ENCODE data around the gene ZC3H18. TPM values are rescaled to one million over a fixed set of nuclear protein-coding genes. Genes with fewer than 3 reads are reported as not detected.
A peak's percentile ranks its signal among the peaks of the same experiment; 100 is the strongest.

ZC3H18 gene
- total RNA-seq, 1 donor = 13.5 TPM

DNA sequence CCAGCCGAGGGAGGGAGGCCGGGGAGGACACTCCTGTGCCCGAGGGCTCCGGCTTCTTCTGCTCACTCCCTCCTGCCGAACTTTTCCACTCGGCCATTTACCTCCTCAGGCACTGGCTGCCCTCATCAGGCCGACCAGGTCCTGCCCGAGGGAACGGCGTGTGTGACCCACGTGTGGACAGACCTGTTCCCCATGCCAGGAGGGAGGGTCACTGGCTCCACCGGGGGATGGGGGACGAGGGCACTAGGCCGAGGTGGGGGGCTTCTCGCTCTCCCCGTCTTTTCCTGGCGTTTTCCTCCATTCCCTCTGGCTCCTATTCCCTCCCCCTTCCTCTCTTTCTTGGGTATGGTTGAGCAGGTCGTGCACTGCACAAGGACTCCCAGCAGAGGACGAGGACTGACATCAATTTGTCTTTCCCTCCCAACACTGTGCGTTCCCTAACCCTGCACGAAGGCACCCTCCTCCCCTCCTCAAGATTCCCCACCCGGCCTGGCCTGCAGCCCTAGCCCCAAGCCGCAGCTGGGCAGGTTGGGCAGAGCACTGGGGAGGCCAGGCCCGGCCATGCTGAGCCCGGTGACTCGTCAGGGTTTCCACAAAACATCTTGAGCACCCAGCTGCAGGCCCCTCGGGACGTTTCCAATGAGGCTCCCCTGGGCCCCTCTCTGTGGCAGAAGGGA, 64.9 kb downstream of the ZC3H18 start:
- DNase-seq (ENCODE audit: low read depth in 2 of 3, low spot score in 2 of 3) = no peak

DNA sequence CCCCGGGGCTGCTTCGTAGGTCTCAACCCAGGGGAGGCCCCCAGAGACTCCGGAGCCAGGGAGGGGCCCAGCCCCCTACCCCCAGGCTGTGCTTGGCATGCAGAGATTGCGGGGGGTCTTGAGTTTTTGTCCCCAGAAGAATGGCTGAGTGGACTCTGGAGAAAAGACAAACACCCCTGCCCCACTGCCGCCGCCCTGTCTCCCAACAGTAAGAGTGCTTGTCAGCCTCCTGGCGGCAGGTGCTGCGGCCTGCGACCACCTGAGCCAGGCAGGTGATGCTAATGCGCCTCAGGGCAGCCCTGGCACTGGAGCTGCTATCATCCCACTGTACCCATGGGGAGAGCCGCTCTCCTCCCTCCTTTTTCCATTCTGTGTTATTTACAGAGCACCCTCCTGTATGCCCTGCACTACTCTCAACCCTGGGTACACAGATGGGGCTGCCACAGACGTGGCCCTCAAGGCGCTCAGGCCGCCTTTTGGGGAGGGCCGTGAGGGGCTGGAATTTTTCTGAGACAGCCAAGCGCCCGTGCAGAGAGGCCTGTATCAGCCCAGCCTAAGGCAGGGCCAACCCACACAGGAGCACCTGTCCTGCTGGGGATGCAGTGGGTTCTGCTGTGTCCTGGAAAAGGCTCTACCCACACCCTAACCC, 65.6 kb downstream of the ZC3H18 start:
- DNase-seq (ENCODE audit: low read depth in 2 of 3, low spot score in 2 of 3) = no peak

DNA sequence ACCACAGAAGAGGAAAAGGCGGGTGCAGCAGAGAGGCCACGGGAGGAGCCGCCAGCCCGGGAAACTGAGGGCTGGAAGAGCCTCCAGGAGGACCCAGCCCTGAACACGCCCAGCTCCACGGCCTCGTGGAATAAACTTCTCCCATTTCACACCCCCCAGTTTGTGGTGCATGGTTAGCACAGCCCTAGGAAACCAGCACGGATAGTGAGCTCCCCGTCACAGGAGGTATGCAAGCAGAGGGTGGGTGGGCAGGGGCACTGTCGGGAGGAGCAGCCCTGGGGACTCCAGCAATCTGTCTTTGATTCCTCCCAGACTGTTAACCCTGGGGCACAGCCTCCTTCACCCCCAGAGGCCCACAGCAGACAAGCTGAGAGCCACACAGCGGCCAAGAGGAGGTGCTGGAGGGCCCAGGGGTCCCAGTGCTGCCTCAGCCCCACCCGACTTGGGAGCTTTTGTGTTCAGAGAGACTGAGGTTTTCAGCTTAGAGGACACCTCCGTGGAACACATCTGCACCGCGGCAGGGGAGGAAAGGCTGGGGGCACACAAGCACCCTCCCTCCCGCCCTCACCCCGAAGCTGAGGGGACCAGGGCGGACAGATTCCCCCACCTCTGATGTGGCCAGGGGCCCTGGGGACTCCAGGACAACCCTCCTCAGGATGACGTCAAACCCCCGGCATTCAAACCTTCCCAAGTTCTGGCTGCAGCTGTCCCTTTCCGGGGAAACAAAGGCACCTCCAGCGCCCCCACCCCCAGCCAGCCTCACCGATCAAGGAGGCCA, 66.5 kb downstream of the ZC3H18 start:
- DNase-seq (ENCODE audit: low read depth in 2 of 3, low spot score in 2 of 3) = no peak

DNA sequence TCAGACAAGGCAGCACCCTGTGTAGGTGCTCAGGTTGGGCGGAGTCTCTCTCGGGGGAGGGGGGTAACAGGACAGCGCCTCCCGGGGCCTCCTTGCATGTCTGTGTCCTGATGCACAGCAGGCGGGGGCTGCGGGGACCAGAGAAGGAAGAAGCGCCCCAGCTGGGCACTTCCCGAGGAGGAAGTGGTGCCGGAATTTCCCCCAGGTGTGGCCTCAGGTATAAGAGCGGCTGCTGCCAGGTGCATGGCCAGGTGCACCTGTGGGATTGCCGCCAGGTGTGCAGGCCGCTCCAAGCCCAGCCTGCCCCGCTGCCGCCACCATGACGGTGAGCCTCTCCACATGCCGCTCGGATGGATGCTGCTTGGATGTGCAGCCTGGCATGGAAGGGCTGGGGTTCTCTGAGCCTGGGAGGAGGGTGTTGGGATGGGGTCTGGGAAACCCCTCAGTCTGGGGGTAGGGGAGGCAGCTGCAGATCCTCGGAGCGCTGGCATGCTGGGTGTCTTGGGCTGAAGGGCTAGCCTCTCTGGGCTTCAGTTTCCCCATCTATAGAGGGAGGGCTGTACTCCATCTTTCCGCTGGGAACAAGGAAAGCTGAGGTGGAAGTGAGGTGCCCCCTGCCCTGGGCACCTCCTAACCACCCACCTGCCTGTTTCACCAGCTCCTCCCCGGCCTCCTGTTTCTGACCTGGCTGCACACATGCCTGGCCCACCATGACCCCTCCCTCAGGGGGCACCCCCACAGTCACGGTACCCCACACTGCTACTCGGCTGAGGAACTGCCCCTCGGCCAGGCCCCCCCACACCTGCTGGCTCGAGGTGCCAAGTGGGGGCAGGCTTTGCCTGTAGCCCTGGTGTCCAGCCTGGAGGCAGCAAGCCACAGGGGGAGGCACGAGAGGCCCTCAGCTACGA, 68.4 kb downstream of the ZC3H18 start, which contains the start of gene IL17C:
Gene IL17C (plus strand): TSS at position 250 of the 908 bp plus-strand sequence. CDS start 70 bp downstream, at position 320.
- no peak for DNase-seq (ENCODE audit: low read depth in 2 of 3, low spot score in 2 of 3)

DNA sequence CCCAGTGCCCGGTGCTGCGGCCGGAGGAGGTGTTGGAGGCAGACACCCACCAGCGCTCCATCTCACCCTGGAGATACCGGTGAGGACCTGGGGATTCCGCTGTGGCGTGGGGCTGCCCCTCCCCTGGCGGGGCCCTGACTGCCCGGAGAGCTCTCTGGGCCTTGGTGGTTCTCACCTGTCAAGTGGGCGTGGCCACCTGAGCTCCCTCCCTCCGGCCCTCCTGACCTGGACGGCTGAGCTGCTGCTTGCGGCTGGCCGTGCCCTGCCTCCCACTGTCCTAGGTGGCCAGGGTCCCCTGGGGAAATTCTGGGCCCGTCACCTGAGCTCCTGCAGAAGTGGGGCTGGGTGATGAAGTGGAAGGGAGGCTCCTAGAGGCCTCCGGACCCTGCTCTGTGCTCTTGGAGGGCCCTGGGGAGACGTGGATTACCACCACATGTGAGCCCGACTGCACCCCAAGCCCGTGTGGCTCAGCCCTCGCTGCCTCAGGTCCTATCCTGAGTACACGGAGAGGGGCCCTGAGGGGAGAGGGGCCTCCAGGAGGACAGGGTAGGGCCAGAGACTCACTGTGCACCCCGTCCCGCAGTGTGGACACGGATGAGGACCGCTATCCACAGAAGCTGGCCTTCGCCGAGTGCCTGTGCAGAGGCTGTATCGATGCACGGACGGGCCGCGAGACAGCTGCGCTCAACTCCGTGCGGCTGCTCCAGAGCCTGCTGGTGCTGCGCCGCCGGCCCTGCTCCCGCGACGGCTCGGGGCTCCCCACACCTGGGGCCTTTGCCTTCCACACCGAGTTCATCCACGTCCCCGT, 69.2 kb downstream of the ZC3H18 start:
- no peak for DNase-seq (ENCODE audit: low read depth in 2 of 3, low spot score in 2 of 3)

DNA sequence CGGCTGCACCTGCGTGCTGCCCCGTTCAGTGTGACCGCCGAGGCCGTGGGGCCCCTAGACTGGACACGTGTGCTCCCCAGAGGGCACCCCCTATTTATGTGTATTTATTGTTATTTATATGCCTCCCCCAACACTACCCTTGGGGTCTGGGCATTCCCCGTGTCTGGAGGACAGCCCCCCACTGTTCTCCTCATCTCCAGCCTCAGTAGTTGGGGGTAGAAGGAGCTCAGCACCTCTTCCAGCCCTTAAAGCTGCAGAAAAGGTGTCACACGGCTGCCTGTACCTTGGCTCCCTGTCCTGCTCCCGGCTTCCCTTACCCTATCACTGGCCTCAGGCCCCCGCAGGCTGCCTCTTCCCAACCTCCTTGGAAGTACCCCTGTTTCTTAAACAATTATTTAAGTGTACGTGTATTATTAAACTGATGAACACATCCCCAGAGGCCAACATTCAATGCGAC, 69.9 kb downstream of the ZC3H18 start:
- DNase-seq (ENCODE audit: low read depth in 2 of 3, low spot score in 2 of 3) = no peak

DNA sequence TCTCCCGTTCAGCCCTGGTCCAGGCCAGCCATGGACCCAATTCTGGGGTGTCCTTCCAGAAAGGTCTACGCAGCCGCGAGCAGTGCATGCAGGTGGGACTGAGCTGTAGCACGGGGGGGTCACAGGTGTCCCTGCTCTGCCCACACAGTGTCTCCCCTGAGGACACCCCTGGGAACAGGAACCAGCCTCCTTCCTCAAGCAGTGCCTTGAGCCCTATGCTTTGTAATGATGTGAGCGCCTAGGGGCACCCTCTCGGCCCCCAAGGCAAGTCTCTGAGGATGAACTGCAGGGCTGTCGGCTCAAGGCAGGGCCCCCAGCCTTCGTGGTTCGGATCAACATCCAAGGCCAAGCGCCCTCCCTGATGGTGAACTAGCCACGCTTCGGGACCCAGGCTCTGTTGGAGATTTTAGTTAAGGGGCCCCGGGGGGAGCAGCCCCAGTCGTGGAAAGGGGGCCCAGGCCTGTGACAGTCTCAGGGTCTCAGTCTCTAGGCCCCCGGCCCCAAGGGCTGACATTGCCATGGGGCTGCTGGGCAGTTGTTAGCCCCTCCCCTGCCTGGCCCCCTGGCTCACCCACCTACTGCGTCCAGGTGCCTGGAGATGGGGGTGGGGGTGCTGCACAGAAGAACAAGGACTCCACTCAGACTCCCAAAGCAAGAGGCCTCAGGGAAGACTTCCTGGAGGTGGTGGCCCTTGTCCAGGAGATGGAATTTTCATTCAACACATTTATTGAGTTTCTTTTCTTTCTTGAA, 70.5 kb downstream of the ZC3H18 start:
- DNase-seq (ENCODE audit: low read depth in 2 of 3, low spot score in 2 of 3) = no peak

DNA sequence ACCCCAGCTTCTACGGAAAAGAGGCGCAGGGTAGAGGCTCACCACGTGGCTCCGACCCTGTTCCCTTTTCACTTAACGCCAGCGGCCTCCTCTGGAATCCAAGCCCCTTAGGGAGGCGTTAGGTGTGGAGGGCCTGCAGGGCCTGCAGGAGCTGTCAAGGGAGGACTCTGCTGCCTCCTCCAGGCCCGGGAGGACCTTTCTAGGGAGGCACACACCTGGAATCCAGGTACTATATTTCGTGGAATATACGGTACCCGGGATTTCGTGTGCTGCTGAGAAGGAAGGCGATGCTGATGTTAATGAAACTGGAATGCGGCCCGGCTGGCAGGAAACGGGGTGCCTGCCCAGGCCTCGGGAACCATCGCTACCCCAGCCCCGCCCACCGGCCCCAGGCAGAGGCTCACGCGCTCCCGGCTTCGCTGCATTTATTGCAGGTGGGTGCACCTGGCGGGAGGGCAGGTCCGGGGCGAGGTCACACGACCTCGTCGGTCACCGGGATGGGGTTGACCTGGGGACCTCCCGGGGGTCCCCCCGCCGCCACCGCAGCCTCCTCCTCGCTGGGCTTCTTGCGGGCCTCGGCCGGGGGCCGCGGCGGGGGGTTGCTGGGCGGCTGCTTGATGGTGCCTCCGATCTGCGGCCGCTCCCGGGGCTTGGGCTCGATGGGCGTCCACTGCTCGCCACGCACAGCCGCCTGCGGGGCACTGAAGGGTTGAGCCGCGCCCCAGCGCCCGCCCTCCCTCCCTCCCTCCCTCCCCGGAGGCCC, 72.9 kb downstream of the ZC3H18 start:
- DNase-seq (ENCODE audit: low read depth in 2 of 3, low spot score in 2 of 3) = no peak

DNA sequence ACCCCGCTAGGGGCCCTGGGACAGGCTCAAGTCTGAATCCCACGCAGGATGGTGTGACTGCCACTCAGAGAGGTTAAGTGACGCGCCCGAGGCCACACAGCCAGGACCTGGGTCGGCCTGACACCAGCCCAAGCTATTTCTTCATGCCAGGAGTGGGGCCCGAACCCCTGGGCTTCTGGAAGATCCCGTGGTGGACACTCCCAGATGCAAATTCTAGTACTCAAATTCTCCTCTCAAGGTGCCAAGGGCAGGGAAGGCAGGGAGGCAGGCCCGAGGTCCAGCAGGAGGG, 73.4 kb downstream of the ZC3H18 start:
- no peak for DNase-seq (ENCODE audit: low read depth in 2 of 3, low spot score in 2 of 3)

DNA sequence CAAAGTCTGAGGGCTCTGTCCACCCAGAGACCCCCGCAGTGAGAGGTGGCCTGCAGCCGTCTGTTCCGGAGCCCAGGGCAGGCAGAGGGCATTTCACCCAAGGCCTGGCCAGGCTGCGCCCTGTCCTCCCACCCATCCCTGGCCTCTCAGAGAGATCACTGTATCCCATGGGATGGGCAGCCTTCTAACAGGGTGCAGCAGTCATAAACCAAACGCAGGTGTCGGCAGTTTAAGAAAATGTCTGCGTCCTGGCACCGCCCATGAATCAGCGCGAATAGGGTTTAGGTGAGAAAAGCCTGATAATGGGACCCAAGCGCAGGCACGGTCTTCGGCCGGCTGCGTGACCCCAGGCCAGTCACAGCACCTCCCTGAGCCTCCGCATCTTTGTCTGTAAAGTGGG, 75.3 kb downstream of the ZC3H18 start:
- DNase-seq (ENCODE audit: low read depth in 2 of 3, low spot score in 2 of 3) = no peak

DNA sequence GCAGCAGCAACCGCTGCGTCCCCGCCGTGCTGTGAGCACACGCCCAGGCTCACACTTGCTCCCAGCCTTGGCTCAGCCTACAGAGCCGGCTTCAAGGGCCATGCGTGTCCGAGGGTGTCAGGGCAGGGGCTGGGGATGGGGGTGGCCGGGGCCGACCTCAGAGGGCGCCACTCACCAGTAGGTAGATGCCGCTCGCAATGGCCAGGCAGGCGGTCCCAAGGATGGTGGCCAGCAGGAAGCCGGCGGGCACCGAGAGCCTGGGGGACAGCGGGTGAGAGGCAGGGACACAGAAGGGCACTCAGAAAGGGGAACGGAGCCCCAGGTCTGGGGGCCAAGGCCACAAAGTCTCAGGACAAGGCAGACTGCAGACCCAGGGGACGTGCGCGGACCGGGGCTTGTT, 75.7 kb downstream of the ZC3H18 start:
- no peak for DNase-seq (ENCODE audit: low read depth in 2 of 3, low spot score in 2 of 3)

DNA sequence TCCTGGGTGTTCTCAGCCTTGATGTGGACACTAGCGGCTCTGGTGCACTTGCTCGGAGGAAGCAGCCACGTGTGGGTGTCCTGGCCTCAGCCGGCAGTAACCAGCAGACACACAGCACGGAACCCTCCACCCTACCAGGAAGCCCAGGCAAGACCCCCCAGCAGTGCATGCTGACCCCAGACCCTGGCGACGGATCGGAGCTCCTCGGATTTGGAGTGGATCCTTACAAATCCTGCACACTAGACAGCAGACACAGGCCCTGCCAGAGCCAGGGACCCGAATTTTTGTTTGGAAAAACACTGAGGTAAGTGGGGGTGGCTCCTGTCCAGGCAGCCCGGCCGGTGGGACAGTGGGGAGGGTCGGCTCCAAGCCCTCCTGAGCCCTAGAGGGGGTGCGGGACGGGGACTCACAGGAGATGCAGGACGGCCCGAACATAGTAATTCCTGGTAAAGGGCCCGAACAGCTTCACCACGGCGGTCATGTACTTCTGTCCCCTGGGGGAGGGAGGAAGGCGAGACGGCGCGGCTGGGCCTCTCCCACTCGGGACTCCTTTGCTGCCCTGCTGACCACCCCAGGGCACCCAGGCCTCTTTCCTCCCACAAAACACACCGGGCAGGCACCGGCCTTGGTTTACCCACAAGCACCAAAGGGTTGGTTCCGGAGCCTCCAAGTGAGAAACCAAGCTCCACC, 76.3 kb downstream of the ZC3H18 start:
- no peak for DNase-seq (ENCODE audit: low read depth in 2 of 3, low spot score in 2 of 3)

DNA sequence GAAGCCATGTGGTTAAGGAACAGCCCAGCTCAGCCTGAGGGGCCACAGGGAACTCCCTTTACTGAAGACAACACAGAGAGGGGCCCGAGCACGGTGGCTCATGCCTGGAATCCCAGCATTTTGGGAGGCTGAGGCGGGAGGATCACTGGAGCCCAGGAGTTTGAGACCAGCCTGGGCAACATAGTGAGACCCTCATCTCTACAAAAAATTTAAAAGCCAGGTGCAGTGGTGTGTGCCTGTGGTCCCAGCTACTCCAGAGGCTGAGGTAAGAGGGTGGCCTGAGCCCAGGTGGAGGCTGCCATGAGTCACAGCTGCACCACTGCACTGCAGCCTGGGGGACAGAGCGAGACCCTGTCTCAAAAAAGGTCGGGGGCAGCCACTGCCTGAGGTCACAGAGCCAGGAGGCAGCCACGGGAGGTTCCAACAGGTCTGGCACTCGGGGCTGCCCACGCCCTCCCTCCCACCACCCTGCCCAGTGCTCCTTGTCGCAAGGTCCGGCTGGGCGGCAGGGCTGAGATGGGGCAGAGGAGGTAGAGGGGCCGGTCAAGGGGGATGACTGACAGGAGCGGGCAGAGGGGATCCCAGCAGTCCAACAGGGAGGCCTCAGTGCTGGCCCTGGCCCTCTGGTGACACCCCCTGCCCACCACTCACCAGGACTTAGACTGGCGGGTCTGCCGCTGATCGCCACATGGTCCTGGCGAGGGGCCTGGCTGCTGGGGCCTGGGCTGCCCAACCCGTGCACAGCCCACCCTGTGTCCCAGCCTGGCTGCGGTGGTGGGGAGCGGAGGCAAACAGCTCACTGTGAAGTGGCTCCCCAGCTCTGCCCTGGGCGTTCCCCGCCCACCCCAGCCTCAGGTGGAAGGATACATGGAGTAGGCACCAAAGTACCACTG, 77.2 kb downstream of the ZC3H18 start:
- no peak for DNase-seq (ENCODE audit: low read depth in 2 of 3, low spot score in 2 of 3)

DNA sequence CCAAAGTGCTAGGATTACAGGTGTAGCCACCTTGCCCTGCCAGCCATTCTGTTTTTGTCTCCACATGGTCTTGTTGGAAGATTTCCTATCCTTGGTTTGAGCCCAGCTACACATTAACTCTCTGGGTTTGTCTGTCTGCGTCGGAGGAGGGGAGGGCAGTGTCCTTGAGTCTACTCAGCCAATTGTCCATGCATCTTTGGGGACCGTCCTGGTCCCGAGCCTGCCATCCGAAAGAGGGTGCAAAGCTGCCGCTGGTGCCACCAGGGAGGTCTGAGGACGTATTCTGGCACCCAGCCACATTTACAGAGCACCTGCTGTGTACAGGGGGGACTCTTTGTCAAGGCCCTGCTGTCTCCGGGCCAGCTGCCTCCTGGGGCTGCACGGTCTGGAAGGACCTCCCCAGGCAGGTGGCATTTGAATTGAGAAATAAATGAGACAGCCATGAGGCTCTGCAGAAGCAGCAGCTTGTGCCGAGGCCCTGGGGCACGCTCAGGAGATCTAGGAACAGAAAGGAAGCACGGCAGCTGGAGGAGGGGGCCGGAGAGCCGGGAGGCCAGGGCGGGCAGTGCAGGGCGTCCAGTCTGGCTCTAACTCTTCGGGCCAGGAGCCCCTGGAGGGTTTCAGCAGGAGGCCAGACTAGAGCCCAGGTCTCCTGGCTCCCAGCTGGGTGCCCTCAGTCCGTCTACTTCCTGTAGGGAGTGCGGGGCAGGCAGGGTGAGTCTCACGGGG, 79.2 kb downstream of the ZC3H18 start:
- no peak for DNase-seq (ENCODE audit: low read depth in 2 of 3, low spot score in 2 of 3)

DNA sequence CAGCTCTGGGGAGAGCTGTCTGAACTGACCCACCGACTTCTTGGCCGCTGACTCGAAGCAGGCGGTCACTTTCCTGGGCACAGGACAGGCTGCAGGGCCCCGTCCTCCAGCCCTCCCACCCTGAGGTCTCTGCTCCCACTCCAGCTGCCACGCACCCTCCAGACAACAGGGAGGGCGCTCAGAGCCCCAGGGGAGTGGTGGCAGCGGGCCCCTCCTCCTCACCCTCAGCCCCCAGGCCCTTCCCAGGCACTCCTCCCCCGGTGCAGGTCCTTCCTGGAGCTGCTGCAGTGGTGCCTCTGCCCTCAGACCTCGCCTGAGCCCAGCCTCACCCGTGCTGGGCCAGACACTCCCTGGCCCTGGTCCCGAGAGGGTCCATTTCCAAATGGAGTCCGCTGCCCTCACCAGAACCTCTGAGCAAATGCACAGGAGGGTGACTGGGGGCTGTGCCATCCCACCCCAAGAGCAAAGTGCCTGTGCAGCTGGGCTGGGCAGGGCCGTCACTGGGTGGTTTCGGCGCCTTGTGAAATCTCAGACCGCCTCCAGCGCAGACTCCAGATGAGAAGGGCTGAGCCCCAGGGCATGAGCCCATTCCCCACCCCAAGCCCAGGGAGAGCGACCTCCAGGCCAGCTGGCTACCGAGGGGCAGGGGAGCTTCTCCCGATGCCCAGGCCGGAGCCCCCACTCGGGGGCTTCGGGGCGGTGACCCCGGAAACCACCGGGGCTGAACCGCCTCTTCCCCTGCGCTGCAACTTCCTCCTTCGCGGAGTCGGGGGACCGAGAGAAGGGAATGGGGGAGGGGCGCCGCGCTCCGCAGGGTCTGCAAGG, 79.9 kb downstream of the ZC3H18 start:
- DNase-seq (ENCODE audit: low read depth in 2 of 3, low spot score in 2 of 3) = peak in 1 of 3 donors; percentile 56
